IPS DF 4.7 (cell line): ENCODE data around the gene C6orf136.
A peak's percentile ranks its signal among the peaks of the same experiment; 100 is the strongest.

Experiments
- DNase-seq: peaks from one replicate; pipeline ENCODE4 v3.0.0-alpha.2; 2013; ENCODE audit warnings: low spot score; ENCODE audit errors: extremely low read depth

Gene C6orf136

GRCh38 chr6:30646450-30647241 lies at the start of gene C6orf136:
Gene C6orf136, plus strand, starts transcription at chr6:30647133. Its CDS starts 99 bp downstream, at chr6:30647232.
- no peak for DNase-seq

- DNase-seq, result peak; percentile 82
Measured at GRCh38 chr6:30597315-30598144, 49.4 kb upstream of the C6orf136 start.

GRCh38 chr6:30598912-30599624 lies 47.9 kb upstream of the C6orf136 start:
- no peak for DNase-seq

- DNase-seq, result no peak
Measured at GRCh38 chr6:30599625-30600324, 47.2 kb upstream of the C6orf136 start.

- no peak for DNase-seq
Measured at GRCh38 chr6:30600451-30600961, 46.4 kb upstream of the C6orf136 start.

- no peak for DNase-seq
Measured at GRCh38 chr6:30601436-30601814, 45.5 kb upstream of the C6orf136 start.

GRCh38 chr6:30601815-30602641 lies 44.9 kb upstream of the C6orf136 start:
- no peak for DNase-seq

- no peak for DNase-seq
Measured at GRCh38 chr6:30603961-30604360, 43.0 kb upstream of the C6orf136 start.

- DNase-seq, result no peak
Measured at GRCh38 chr6:30610065-30610464, 36.9 kb upstream of the C6orf136 start.

- DNase-seq, result no peak
Measured at GRCh38 chr6:30611150-30611855, 35.6 kb upstream of the C6orf136 start.

- DNase-seq, result no peak
Measured at GRCh38 chr6:30611856-30612194, 35.1 kb upstream of the C6orf136 start.

- no peak for DNase-seq
Measured at GRCh38 chr6:30612213-30612612, 34.7 kb upstream of the C6orf136 start.

- DNase-seq, result no peak
Measured at GRCh38 chr6:30612687-30613248, 34.2 kb upstream of the C6orf136 start.

GRCh38 chr6:30613251-30614043 lies 33.5 kb upstream of the C6orf136 start:
- no peak for DNase-seq

GRCh38 chr6:30614044-30614842 lies 32.7 kb upstream of the C6orf136 start:
- no peak for DNase-seq

- DNase-seq, result peak; percentile 88
Measured at GRCh38 chr6:30614843-30615218, 32.1 kb upstream of the C6orf136 start.

- DNase-seq, result peak; percentile 78
Measured at GRCh38 chr6:30615219-30615957, 31.5 kb upstream of the C6orf136 start.
